OCI-LY1 (cell line): ENCODE data around the gene RUNX3.

Source experiments
- H2AFZ ChIP-seq: fragments of 200-600 bp; sonication (generic), shearing (Covaris generic); 2 replicates; pipeline ENCODE4 v1.6.0; 2014; ENCODE audit warnings: antibody characterized with exemption, mild to moderate bottlenecking, low read length
- H3F3A ChIP-seq: fragments of 200-600 bp; sonication (generic), shearing (Covaris generic); 2 replicates; pipeline ENCODE4 v1.6.0; 2014; ENCODE audit warnings: mild to moderate bottlenecking, antibody characterized with exemption, low read length, moderate library complexity; ENCODE audit not compliant: insufficient read depth
- H3K27ac ChIP-seq: fragments of 200-600 bp; sonication (generic); 2 replicates; pipeline ENCODE4 v1.5.1; 2014; ENCODE audit warnings: low read length, mixed run types, mild to moderate bottlenecking, low read depth; ENCODE audit not compliant: poor library complexity, severe bottlenecking
- H3K27me3 ChIP-seq: fragments of 200-600 bp; sonication (generic); 2 replicates; pipeline ENCODE4 v1.6.0; 2014; ENCODE audit warnings: antibody characterized with exemption, mild to moderate bottlenecking, low read length, moderate library complexity; ENCODE audit not compliant: insufficient read depth
- H3K36me3 ChIP-seq: fragments of 200-600 bp; sonication (generic); 2 replicates; pipeline ENCODE4 v1.6.1; 2014; ENCODE audit warnings: mild to moderate bottlenecking, antibody characterized with exemption, low read length, moderate library complexity, mixed read lengths; ENCODE audit not compliant: insufficient read depth
- H3K4me1 ChIP-seq: fragments of 200-600 bp; sonication (generic); 2 replicates; pipeline ENCODE4 v1.5.1; 2014; ENCODE audit warnings: mild to moderate bottlenecking, low read length, moderate library complexity; ENCODE audit not compliant: insufficient read depth, severe bottlenecking
- H3K4me2 ChIP-seq: fragments of 200-600 bp; sonication (generic), shearing (Covaris generic); 2 replicates; pipeline ENCODE4 v1.6.1; 2014; ENCODE audit warnings: low read length
- H3K4me3 ChIP-seq: fragments of 200-600 bp; sonication (generic); 2 replicates; pipeline ENCODE4 v1.5.1; 2014; ENCODE audit warnings: low read length, low read depth, mild to moderate bottlenecking, mixed read lengths; ENCODE audit not compliant: poor library complexity, severe bottlenecking
- H3K79me2 ChIP-seq: fragments of 200-600 bp; shearing (Covaris generic); 2 replicates; pipeline ENCODE4 v1.6.1; 2016; ENCODE audit warnings: mixed run types, low read length, mixed read lengths; ENCODE audit not compliant: insufficient read depth
- H3K9ac ChIP-seq: fragments of 200-600 bp; sonication (generic), shearing (Covaris generic); 2 replicates; pipeline ENCODE4 v1.6.1; 2014; ENCODE audit warnings: mild to moderate bottlenecking, low read length, mixed read lengths
- H3K9me2 ChIP-seq: fragments of 200-600 bp; sonication (generic), shearing (Covaris generic); 2 replicates; pipeline ENCODE4 v1.6.1; 2014; ENCODE audit warnings: low read depth, mild to moderate bottlenecking, low read length, mixed read lengths
- H3K9me3 ChIP-seq: fragments of 200-600 bp; shearing (Covaris generic); 2 replicates; pipeline ENCODE4 v1.6.1; 2014; ENCODE audit warnings: low read length, mixed read lengths
- H4K20me1 ChIP-seq: fragments of 200-600 bp; sonication (generic), shearing (Covaris generic); 2 replicates; pipeline ENCODE4 v1.6.0; 2016; ENCODE audit warnings: mild to moderate bottlenecking, low read length; ENCODE audit not compliant: insufficient read depth
- CTCF ChIP-seq: fragments of 200-600 bp; sonication (generic), shearing (Covaris generic); IDR thresholded peaks from 2 replicates; pipeline ENCODE4 v1.5.1; 2017; ENCODE audit warnings: mild to moderate bottlenecking, antibody characterized with exemption, low read length, moderate library complexity, mixed read lengths
- EZH2 ChIP-seq: fragments of 200-600 bp; sonication (generic), shearing (Covaris generic); IDR thresholded peaks from 2 replicates; pipeline ENCODE4 v1.8.0; 2017; ENCODE audit warnings: borderline replicate concordance, mixed run types, mild to moderate bottlenecking, antibody characterized with exemption, low read length, moderate library complexity, mixed read lengths

RUNX3 gene

GRCh38 chr1:24912376-24913273, 17.5 kb downstream of the RUNX3 start:
- TF ChIP-seq CTCF (no peak), EZH2 (no peak)
- H3K9me3 ChIP-seq = no peaks in the 10 kb centered on the region
- no peak overlapping the region for H3K4me3 ChIP-seq
- no peak overlapping the region for H2AFZ ChIP-seq
- no peaks in the 10 kb centered on the region for H4K20me1 ChIP-seq
- H3K4me1 ChIP-seq = no peaks in the 10 kb centered on the region
- no peaks in the 10 kb centered on the region for H3K27me3 ChIP-seq
- H3F3A ChIP-seq = no peaks in the 10 kb centered on the region
- H3K4me2 ChIP-seq = no peak overlapping the region
- H3K27ac ChIP-seq = no peak overlapping the region
- H3K36me3 ChIP-seq = no peaks in the 10 kb centered on the region
- no peak overlapping the region for H3K9ac ChIP-seq
- H3K9me2 ChIP-seq = no peaks in the 10 kb centered on the region
- no peaks in the 10 kb centered on the region for H3K79me2 ChIP-seq

- no peak overlapping the region for H3K4me2 ChIP-seq
- H3F3A ChIP-seq = no peaks in the 10 kb centered on the region
- H3K9ac ChIP-seq = no peak overlapping the region
- no peaks in the 10 kb centered on the region for H3K9me2 ChIP-seq
- no peaks in the 10 kb centered on the region for H4K20me1 ChIP-seq
- H3K4me1 ChIP-seq = no peaks in the 10 kb centered on the region
- no peaks in the 10 kb centered on the region for H3K27me3 ChIP-seq
- H3K9me3 ChIP-seq = no peaks in the 10 kb centered on the region
- H3K27ac ChIP-seq = no peak overlapping the region
- H3K36me3 ChIP-seq = no peaks in the 10 kb centered on the region
- H3K4me3 ChIP-seq = no peak overlapping the region
- H3K79me2 ChIP-seq = no peaks in the 10 kb centered on the region
- no peak for TF ChIP-seq EZH2
- no peak for TF ChIP-seq CTCF
- no peak overlapping the region for H2AFZ ChIP-seq
Observed at GRCh38 chr1:24911651-24912155, 18.4 kb downstream of the RUNX3 start.

- Histone ChIP-seq H3K27ac (no peak overlapping the region), H3K9me3 (no peaks in the 10 kb centered on the region), H3F3A (no peaks in the 10 kb centered on the region), H3K4me3 (no peak overlapping the region), H3K9me2 (no peaks in the 10 kb centered on the region), H3K27me3 (no peaks in the 10 kb centered on the region), H3K79me2 (no peaks in the 10 kb centered on the region), H3K36me3 (no peaks in the 10 kb centered on the region), H4K20me1 (no peaks in the 10 kb centered on the region), H3K4me2 (no peak overlapping the region), H3K9ac (no peak overlapping the region), H3K4me1 (no peaks in the 10 kb centered on the region), H2AFZ (no peak overlapping the region)
- no peak for TF ChIP-seq EZH2
- TF ChIP-seq CTCF = no peak
Observed at GRCh38 chr1:24910751-24911650, 19.1 kb downstream of the RUNX3 start.
